Measurements from ENCODE around the gene PROCR.

Gene PROCR

DNA sequence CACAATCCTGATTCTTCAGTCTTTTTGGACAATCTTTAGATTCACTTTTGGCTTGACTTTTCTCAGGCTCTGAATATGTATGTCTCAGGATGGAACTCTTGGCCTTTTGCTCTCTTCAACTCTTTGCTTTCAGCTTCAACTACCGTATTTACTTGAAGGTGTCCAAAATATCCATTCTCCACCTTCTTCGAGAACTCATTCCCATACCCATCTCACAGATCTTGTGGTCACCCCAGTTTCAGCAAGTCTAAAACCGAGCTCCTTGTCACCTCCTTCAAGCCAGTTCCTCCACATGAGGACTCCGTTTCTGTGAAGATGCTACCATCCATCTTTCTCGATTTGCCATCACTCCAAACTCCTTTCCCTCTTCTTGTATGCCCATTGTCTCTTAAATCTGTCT is 52.7 kb downstream of the PROCR start:
- H3K36me3 ChIP-seq (ENCODE audit: control insufficient read depth, insufficient read depth, low read length), result no peaks in the 10 kb centered on the region
- H3K4me3 ChIP-seq (ENCODE audit: extremely low read depth, insufficient read depth, low read length, poor library complexity, severe bottlenecking), result no peak overlapping the region
- H3K4me1 ChIP-seq (ENCODE audit: control insufficient read depth, insufficient read depth, low read length, poor library complexity, severe bottlenecking), result peaks cover 10% of the 10 kb centered on the region
- no peak overlapping the region for H3K27ac ChIP-seq (ENCODE audit: low read depth, low read length, severe bottlenecking)
- WGBS, 2 experiments (ENCODE audit: insufficient coverage in 2 of 2), result 86 to 89% methylated on average over 5 of the region's 5 CpGs
- H3K9me3 ChIP-seq (ENCODE audit: control insufficient read depth, low read length), result no peaks in the 10 kb centered on the region

DNA sequence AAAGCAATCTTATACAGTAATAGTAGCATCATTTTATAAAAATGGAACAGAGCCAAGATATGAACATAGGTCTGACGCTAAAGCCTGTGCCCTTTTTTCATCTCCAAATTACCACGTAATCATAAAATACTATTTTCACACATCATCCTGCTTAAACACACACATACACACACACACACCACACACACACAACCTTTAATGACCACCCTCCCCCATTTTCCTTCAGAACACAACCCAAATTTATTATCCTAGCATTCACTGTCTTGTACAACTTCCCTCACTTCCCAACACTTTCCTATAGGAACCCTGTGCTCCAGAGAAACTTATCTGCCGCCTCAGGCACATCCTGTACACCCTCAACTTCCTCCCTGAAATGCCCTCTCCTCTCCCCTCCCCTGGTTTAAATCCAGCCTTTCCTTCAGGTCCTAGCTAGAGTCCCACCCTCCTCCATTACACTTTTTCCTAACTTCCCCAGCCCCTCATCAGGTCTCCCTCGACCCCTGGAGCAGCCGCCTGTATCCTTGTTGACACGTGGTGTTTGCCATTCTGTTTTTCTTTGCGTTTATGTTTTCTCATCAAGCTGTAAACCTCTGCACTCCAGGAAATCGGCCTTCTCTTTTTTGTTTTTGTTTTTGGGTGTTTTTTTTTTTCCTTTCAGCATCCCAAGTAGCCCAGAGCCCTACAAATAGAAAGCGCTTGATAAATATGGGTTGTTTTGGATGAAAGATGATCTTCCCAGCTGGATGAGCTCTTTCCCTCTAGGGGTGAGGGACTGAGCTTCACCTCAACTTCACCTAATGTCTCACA is 53.6 kb downstream of the PROCR start:
- no peaks in the 10 kb centered on the region for H3K9me3 ChIP-seq (ENCODE audit: control insufficient read depth, low read length)
- peak overlapping the region; percentile 23 for H3K27ac ChIP-seq (ENCODE audit: low read depth, low read length, severe bottlenecking)
- 59 to 70% methylated on average over 3 to 6 of the region's 9 CpGs for WGBS, 2 experiments (ENCODE audit: insufficient coverage in 2 of 2)
- no peak overlapping the region for H3K4me3 ChIP-seq (ENCODE audit: extremely low read depth, insufficient read depth, low read length, poor library complexity, severe bottlenecking)
- H3K36me3 ChIP-seq (ENCODE audit: control insufficient read depth, insufficient read depth, low read length), result no peaks in the 10 kb centered on the region
- peaks cover 10% of the 10 kb centered on the region for H3K4me1 ChIP-seq (ENCODE audit: control insufficient read depth, insufficient read depth, low read length, poor library complexity, severe bottlenecking)

DNA sequence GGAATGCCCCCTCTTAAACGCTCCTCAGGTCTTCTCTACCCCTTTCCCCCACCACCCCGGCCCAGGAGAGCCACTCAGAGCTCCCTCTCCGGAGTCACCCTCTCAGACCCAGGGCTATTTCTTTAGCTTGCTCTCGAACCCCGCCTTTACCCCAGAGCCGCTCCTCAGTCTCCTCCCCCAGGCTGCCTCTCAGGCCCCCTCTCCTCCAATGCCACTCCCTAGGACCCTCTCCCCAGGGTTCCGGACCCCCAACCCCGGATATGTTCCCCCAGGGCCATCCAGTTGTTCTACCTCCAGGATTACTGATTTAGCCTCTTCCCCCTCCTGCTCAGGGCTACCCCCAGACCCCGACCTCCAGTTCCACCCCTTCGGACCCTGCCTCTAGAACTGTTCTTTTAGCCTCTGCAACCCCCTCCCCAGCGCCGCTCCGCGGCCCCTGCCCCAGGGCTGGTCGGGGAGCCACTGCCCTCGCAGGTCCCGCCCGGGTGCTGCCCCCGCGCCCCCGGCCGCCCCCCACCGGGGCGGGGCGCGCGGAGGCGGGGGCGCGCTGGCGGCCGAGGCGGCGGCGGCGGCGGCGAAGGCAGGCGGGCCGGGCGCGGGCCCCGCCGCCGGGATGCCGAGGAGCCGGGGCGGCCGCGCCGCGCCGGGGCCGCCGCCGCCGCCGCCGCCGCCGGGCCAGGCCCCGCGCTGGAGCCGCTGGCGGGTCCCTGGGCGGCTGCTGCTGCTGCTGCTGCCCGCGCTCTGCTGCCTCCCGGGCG is 54.4 kb downstream of the PROCR start, which contains the start of gene MMP24:
Gene MMP24, plus strand, starts transcription at position 565 of the 758 bp plus-strand sequence. Its CDS starts 49 bp downstream, at position 614.
- H3K36me3 ChIP-seq (ENCODE audit: control insufficient read depth, insufficient read depth, low read length), result no peaks in the 10 kb centered on the region
- peak within 1 kb of the TSS; percentile 14 for H3K4me3 ChIP-seq (ENCODE audit: extremely low read depth, insufficient read depth, low read length, poor library complexity, severe bottlenecking)
- H3K4me1 ChIP-seq (ENCODE audit: control insufficient read depth, insufficient read depth, low read length, poor library complexity, severe bottlenecking), result peaks cover 10% of the 10 kb centered on the region

More for the DNA sequence above, 54.4 kb downstream of the PROCR start, which contains the start of gene MMP24:
- whole genome bisulfite sequencing, 2 experiments (ENCODE audit: insufficient coverage in 2 of 2), result 0% methylated on average over 1 to 39 of the region's 70 CpGs
- Histone ChIP-seq H3K27ac (ENCODE audit: low read depth, low read length, severe bottlenecking) (peak within 1 kb of the TSS; percentile 23), H3K9me3 (ENCODE audit: control insufficient read depth, low read length) (no peaks in the 10 kb centered on the region)

Measured in mesodermal cell (in vitro differentiated cells).